Skeletal muscle cell (primary cell): ENCODE measurements around the gene FAM117A.
A peak's percentile ranks its signal among the peaks of the same experiment; 100 is the strongest.
"Not testable (repeated sequence)": the region's sequence is repeated elsewhere in the genome, so short reads cannot be mapped to it uniquely, and the experiment has no call there.

ENCODE experiments used
- DNase-seq: peaks from one replicate; pipeline ENCODE4 v3.0.0-alpha.2; 2010; ENCODE audit warnings: low read depth
- H3K4me3 ChIP-seq: 2 replicates; pipeline ENCODE4 v1.5.1; 2011; ENCODE audit warnings: low read depth, mild to moderate bottlenecking, control low read depth, low read length, moderate library complexity

FAM117A gene

GRCh38 chr17:49764559-49765180 lies 739 bp upstream of the FAM117A start:
- no peak for DNase-seq
- H3K4me3 ChIP-seq, result peak overlapping the region; percentile 73

- H3K4me3 ChIP-seq, result peak overlapping the region; percentile 73
- no peak for DNase-seq
Observed at GRCh38 chr17:49762151-49762941, 1.6 kb downstream of the FAM117A start.

- no peak for DNase-seq
- H3K4me3 ChIP-seq, result no peak overlapping the region
Observed at GRCh38 chr17:49760932-49761558, 2.9 kb downstream of the FAM117A start.

GRCh38 chr17:49760296-49760695 lies 3.6 kb downstream of the FAM117A start:
- no peak for DNase-seq
- H3K4me3 ChIP-seq, result no peak overlapping the region

GRCh38 chr17:49759203-49759602 lies 4.7 kb downstream of the FAM117A start:
- no peak overlapping the region for H3K4me3 ChIP-seq
- DNase-seq, result no peak

GRCh38 chr17:49758464-49759010 lies 5.4 kb downstream of the FAM117A start:
- H3K4me3 ChIP-seq, DNase-seq: not testable (repeated sequence)

GRCh38 chr17:49757151-49757777 lies 6.7 kb downstream of the FAM117A start:
- H3K4me3 ChIP-seq, result no peak overlapping the region
- DNase-seq, result no peak

GRCh38 chr17:49756323-49757150 lies 7.4 kb downstream of the FAM117A start:
- no peak for DNase-seq
- no peak overlapping the region for H3K4me3 ChIP-seq

- no peak overlapping the region for H3K4me3 ChIP-seq
- DNase-seq, result no peak
Observed at GRCh38 chr17:49755663-49756283, 8.2 kb downstream of the FAM117A start.

GRCh38 chr17:49753959-49754391 lies 10.0 kb downstream of the FAM117A start:
- DNase-seq, result no peak
- H3K4me3 ChIP-seq, result no peak overlapping the region

- no peak overlapping the region for H3K4me3 ChIP-seq
Observed at GRCh38 chr17:49752508-49752907, 11.4 kb downstream of the FAM117A start.

GRCh38 chr17:49749730-49750129 lies 14.2 kb downstream of the FAM117A start:
- H3K4me3 ChIP-seq, result no peak overlapping the region
- DNase-seq, result no peak

More at GRCh38 chr17:49752508-49752907, 11.4 kb downstream of the FAM117A start:
- DNase-seq, result no peak

- H3K4me3 ChIP-seq, result no peak overlapping the region
- DNase-seq, result no peak
Observed at GRCh38 chr17:49748791-49749190, 15.1 kb downstream of the FAM117A start.

GRCh38 chr17:49748223-49748622 lies 15.7 kb downstream of the FAM117A start:
- DNase-seq, result no peak
- H3K4me3 ChIP-seq, result no peak overlapping the region

GRCh38 chr17:49747632-49748031 lies 16.3 kb downstream of the FAM117A start:
- no peak for DNase-seq
- no peak overlapping the region for H3K4me3 ChIP-seq

- H3K4me3 ChIP-seq, result no peak overlapping the region
- no peak for DNase-seq
Observed at GRCh38 chr17:49746791-49747490, 17.0 kb downstream of the FAM117A start.

- no peak for DNase-seq
- H3K4me3 ChIP-seq, result no peak overlapping the region
Observed at GRCh38 chr17:49745175-49746139, 18.5 kb downstream of the FAM117A start.
